Esophagus (tissue), 2 donors: Measurements from ENCODE around the gene NRCAM. TPM values are rescaled to one million over a fixed set of nuclear protein-coding genes. Genes with fewer than 3 reads are reported as not detected.

Source experiments
- H3K27ac ChIP-seq, 2 donors: one replicate each; pipeline ENCODE4 v1.5.1; 2013; ENCODE audit warnings: low read depth in 2 of 2, mild to moderate bottlenecking in 2 of 2, inconsistent platforms in 1 of 2, low read length in 1 of 2, moderate library complexity in 1 of 2
- H3K27me3 ChIP-seq, 2 donors: one replicate each; pipeline ENCODE4 v1.6.1; 2013; ENCODE audit warnings: low read length in 2 of 2, control low read depth in 1 of 2, mild to moderate bottlenecking in 1 of 2; ENCODE audit not compliant: insufficient read depth in 2 of 2, control insufficient read depth in 1 of 2
- H3K36me3 ChIP-seq, 2 donors: one replicate each; pipeline ENCODE4 v1.6.1; 2013; ENCODE audit warnings: low read length in 1 of 2; ENCODE audit not compliant: control insufficient read depth in 2 of 2, insufficient read depth in 2 of 2
- H3K4me1 ChIP-seq, 2 donors: one replicate each; pipeline ENCODE4 v1.6.1; 2013; ENCODE audit warnings: low read length in 1 of 2; ENCODE audit not compliant: control insufficient read depth in 2 of 2, insufficient read depth in 2 of 2
- H3K4me3 ChIP-seq, 2 donors: one replicate each; pipeline ENCODE4 v1.5.1; 2013; ENCODE audit warnings: low read length in 2 of 2, mild to moderate bottlenecking in 2 of 2, low read depth in 1 of 2, moderate library complexity in 1 of 2
- H3K9me3 ChIP-seq, 2 donors: one replicate each; pipeline ENCODE4 v1.6.1; 2013; ENCODE audit warnings: mild to moderate bottlenecking in 2 of 2, low read depth in 1 of 2, low read length in 1 of 2, moderate library complexity in 1 of 2; ENCODE audit not compliant: control insufficient read depth in 2 of 2, insufficient read depth in 1 of 2
- WGBS, 2 donors: extraction: QIAGEN DNeasy Blood & Tissue Kit; methylation state at CpG; one replicate each; pipeline ENCODE4 v1.1.7; 2013; 5-methylcytosine and 5-hydroxymethylcytosine counted together
- polyA plus RNA-seq, 2 donors: library from polyadenylated mRNA; stranded (reverse); fragments of 200-250 nt; gene quantifications; one replicate each; pipeline ENCODE4 v1.2.3, GENCODE V29; 2013
- donor health status: healthy with polysubstance abuse.
- donor health status: Bipolar disorder and iron deficiency.

The NRCAM gene
- polyA plus RNA-seq, 2 donors: 0.35 to 0.96 TPM

DNA sequence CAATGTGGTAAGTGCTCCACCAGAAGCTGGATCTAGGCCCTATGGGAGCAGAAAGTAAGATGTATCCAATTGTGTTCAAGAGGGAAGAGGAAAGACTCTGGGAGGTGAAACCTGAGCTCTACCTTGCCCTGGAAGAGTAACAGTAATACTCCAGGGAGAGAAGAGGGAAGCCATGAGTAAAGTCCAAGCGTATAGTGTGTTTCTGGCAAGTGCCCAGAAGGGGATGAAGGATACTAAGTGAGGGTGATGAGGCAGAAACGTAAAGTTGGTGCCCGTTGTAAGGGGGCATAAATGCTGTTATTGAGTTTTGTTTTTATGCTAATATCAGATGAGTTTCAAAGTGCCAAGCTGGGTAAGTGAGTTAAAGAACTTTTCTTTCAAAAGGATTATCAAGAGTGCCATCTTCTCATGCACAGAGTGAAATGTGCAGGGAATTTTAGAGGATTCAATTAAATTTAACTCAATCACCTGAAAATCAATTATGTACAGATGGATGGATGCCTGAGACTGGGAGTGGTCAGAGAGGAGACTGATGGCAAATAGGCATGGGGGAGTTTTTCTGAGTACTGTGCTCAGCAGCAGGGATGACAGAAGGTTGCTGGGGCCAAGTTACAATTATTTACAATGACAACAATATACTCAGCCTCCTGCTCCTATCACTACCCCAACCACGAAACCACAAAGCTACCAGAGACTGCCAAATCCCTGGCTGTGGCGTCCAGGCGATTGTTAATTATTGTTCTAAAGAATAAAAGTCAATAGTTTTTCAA is 202.8 kb downstream of the NRCAM start:
- Histone ChIP-seq H3K4me1 (no peaks in the 10 kb centered on the region), H3K36me3 (no peaks in the 10 kb centered on the region), H3K4me3 (no peak overlapping the region), H3K27ac (no peak overlapping the region), H3K9me3 (no peaks in the 10 kb centered on the region), H3K27me3 (no peaks in the 10 kb centered on the region)
- 65 to 77% methylated on average over 6 of the region's 6 CpGs for WGBS, 2 donors

DNA sequence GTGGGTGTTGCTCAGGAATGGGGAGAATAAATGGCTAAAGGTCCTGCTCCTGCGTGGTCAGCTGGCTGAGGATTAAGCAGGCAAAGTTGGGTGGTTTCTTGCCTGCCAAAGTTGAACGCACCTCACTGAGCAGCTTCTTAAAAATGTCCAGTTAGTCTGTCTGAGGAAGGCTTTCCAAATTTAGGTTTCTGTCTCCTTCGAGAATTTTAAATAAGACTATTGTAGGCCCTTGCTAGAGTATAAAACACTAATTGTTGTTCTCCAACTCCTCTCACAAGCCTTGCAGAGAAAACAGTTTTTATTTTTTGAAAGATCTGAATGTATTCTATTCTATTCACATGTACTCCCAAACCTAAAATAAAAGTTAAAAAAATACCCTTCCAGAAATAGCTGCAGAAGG is 204.1 kb downstream of the NRCAM start:
- Histone ChIP-seq H3K4me1 (no peaks in the 10 kb centered on the region), H3K36me3 (no peaks in the 10 kb centered on the region), H3K4me3 (no peak overlapping the region), H3K27ac (no peak overlapping the region), H3K27me3 (no peaks in the 10 kb centered on the region), H3K9me3 (no peaks in the 10 kb centered on the region)
- 82% methylated on average over 3 of the region's 3 CpGs for WGBS, 2 donors

DNA sequence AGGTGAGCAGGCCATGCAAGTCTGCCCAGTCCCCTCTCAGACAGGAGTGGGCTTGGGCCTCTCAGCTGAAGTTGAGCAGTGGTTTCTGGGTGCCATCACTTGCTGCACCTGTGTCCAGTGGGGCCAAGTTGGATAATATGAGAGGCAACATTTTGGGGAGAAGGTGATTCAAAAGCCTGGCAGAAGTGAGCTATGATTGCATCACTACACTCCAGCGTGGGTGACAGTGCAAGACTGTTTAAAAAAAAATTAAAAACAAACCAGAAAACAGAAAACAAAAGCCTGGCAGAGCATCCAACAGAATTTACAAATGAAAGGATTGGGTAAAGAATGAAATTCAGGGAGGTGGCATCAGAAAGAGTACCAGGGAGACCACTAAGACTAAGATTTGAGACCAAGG is 204.5 kb downstream of the NRCAM start:
- Histone ChIP-seq H3K27me3 (no peaks in the 10 kb centered on the region), H3K4me3 (no peak overlapping the region), H3K36me3 (no peaks in the 10 kb centered on the region), H3K4me1 (no peaks in the 10 kb centered on the region), H3K9me3 (no peaks in the 10 kb centered on the region), H3K27ac (no peak overlapping the region)
- 40% methylated on average over 1 of the region's 1 CpG for WGBS, 2 donors

DNA sequence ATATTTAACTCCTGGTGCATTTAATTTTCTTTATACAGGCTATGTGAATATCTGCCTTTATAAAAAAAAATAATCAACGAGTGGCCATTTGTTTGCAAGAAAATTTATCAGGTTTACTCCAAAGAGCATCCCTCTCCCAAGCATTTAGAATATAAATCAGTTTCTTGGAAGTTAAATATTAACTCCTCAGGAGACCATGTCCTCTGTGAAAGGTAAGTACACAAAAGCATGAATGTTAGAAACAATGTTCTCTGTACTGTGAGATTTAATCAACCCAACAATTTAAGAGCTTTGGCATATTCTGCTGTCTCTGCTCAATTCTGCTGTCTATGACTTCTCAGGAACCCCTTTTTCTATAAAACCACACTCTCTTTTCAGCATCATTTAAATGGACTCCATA is 206.8 kb downstream of the NRCAM start:
- 44 to 55% methylated on average over 1 of the region's 1 CpG for WGBS, 2 donors
- no peaks in the 10 kb centered on the region for H3K9me3 ChIP-seq
- no peaks in the 10 kb centered on the region for H3K4me1 ChIP-seq
- no peak overlapping the region for H3K4me3 ChIP-seq
- no peaks in the 10 kb centered on the region for H3K36me3 ChIP-seq
- H3K27ac ChIP-seq: no peak overlapping the region
- H3K27me3 ChIP-seq: no peaks in the 10 kb centered on the region

DNA sequence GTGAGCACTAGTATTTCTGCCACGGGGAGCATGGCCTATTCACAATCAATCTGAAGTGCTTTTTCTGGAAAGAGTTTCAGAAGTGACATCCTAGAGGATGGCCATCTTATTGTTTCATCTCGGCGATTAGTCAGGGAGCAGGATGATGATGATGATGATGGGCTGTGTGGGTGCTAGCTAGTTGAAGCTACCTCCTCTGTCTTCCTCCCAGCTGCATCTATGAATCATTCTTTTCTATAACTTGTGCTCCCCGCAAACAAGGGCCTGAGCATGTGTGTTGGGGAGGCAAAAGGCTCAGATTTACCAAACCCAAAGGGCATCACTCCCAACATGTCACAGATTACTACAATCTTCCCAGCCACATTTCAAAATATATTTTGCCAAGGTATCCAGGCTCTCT is 207.4 kb downstream of the NRCAM start:
- WGBS, 2 donors: 88% methylated on average over 4 of the region's 4 CpGs
- no peak overlapping the region for H3K4me3 ChIP-seq
- no peaks in the 10 kb centered on the region for H3K4me1 ChIP-seq
- no peak overlapping the region for H3K27ac ChIP-seq
- H3K9me3 ChIP-seq: no peaks in the 10 kb centered on the region
- no peaks in the 10 kb centered on the region for H3K27me3 ChIP-seq
- H3K36me3 ChIP-seq: no peaks in the 10 kb centered on the region

DNA sequence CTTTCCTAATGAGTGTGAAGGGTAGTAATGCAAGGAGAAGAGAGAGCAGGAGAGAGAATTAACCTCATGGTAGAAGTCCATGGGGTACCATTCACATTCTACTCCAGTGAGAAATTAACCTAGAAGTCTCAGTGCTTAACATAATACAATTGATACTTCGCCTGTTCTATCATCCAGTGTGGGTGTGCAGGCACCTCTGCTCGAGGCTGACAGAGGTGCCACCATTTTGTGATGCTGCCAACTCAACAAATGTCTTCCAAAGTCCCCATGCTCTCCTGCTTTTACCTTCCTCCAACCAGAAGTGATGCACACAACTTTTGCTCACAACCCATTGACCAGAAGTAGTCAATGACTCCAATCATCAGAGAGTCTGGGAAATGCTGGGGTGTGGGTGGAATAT is 207.8 kb downstream of the NRCAM start:
- Histone ChIP-seq H3K4me3 (no peak overlapping the region), H3K36me3 (no peaks in the 10 kb centered on the region), H3K27ac (no peak overlapping the region), H3K9me3 (no peaks in the 10 kb centered on the region), H3K27me3 (no peaks in the 10 kb centered on the region), H3K4me1 (no peaks in the 10 kb centered on the region)
- 76 to 80% methylated on average over 2 of the region's 2 CpGs for WGBS, 2 donors

DNA sequence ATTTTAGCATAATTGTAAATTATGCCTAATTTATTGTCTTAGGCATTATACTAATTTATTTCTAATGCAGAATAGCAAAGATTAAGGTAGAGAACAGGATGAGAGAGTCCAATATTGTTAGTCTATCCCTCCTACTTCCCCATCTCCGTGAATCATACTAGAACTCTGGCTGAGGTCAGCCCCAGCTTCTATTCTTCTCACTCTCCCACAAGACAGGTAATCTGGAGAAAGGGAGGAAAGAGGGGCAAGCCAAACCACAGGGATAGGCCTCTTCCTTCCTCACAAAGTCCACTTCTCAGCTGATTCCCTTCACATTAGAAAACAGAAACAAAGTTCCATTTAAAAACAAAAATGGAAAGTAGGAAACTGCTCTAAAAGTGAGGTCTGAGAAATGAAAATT is 208.6 kb downstream of the NRCAM start:
- Histone ChIP-seq H3K36me3 (no peaks in the 10 kb centered on the region), H3K27me3 (no peaks in the 10 kb centered on the region), H3K9me3 (no peaks in the 10 kb centered on the region), H3K4me3 (no peak overlapping the region), H3K27ac (no peak overlapping the region), H3K4me1 (no peaks in the 10 kb centered on the region)
- WGBS, 2 donors: 52 to 88% methylated on average over 1 of the region's 1 CpG

DNA sequence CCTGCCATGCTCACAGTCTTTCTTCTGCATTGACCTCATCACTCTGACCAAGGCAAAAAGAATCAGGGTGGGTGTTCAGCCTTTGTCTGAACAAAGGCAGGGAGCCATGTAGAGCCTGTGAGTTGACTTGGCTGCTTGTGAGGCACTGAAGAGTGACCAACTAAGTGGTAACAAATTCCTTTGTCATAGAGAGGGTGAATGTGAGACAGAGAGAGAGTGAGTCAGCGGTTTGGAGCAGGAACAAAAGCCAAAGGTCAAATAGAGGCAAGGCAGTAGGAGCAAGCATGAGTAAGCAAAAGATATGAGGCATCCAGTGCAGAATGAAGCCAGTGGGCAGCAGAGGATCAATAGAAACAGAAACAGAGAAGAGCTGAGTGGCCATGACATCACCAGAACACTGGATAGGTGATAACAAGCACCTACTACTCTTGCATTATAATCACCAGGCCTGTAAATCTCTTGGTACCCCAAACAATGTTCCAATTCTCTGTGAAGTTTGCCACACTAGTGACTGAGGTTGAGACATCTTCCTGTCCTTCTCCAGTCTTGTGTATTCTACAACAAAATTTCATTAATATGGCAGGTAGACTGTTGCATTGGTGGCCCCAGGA is 209.9 kb downstream of the NRCAM start:
- H3K4me3 ChIP-seq: no peak overlapping the region
- H3K36me3 ChIP-seq: no peaks in the 10 kb centered on the region
- H3K4me1 ChIP-seq: no peaks in the 10 kb centered on the region
- 36 to 38% methylated on average over 1 of the region's 1 CpG for WGBS, 2 donors
- H3K27ac ChIP-seq: peak overlapping the region; percentile 67 to 75
- H3K9me3 ChIP-seq: no peaks in the 10 kb centered on the region
- H3K27me3 ChIP-seq: no peaks in the 10 kb centered on the region

DNA sequence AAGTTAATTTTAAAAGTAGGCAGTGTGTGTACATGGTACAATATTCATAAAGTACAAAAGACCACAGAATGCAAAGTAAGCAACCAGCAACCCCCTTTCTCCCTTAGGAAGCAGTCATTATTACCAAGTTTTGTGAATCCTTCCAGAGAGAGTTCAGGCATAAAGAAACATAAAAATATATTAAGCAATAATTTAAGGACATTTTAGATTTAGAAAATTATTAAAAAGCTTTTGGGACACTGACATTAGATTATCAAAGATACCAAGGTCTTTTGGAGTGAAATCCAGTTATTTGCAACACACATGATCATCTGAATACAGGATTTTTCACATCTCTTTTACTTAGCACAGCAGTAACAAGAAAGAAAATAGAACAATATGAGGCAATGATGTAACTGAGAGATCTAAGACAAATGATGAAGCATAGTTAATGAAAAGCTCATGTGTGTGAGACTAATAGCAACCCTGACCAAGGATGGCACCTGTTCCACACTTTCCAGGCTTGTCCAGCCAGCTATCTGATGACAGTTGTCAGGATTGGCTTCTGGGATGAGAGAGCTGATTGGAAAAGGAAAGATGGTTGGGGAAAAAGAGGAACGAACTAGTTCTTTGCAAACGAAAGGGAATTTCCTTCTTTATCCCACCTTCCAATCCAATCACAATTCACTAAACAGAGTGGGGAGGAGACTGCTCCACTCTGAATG is 210.6 kb downstream of the NRCAM start:
- no peaks in the 10 kb centered on the region for H3K36me3 ChIP-seq
- no peaks in the 10 kb centered on the region for H3K4me1 ChIP-seq
- 57 to 62% methylated on average over 2 of the region's 2 CpGs for WGBS, 2 donors
- no peaks in the 10 kb centered on the region for H3K9me3 ChIP-seq
- no peaks in the 10 kb centered on the region for H3K27me3 ChIP-seq
- peak overlapping the region; percentile 67 to 75 for H3K27ac ChIP-seq
- no peak overlapping the region for H3K4me3 ChIP-seq
